ENCODE data around the gene SSTR1. TPM values are rescaled to one million over a fixed set of nuclear protein-coding genes. Genes with fewer than 3 reads are reported as not detected.

The SSTR1 gene
- total RNA-seq, 1 donor from 2014 or later, result 7.2 TPM

DNA sequence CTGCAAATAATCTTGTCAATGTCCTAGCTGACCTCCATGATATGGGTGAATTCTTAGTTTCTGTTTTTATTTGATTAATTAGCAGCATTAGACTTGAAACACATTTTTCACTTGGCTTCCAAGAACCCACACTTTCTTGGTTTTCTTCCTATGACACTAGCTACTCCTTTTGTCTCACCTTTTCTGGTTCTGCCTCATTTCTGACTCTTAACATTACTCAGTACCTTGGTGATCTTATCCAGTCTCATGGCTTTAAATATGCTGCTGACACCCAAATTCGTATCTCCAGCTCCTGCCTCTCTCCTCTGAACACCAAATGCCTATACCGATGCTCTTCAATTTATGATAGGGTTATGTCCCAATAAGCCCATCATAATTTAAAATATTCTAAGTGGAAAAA is 32.0 kb upstream of the SSTR1 start:
- TF ChIP-seq, protein P1, sequence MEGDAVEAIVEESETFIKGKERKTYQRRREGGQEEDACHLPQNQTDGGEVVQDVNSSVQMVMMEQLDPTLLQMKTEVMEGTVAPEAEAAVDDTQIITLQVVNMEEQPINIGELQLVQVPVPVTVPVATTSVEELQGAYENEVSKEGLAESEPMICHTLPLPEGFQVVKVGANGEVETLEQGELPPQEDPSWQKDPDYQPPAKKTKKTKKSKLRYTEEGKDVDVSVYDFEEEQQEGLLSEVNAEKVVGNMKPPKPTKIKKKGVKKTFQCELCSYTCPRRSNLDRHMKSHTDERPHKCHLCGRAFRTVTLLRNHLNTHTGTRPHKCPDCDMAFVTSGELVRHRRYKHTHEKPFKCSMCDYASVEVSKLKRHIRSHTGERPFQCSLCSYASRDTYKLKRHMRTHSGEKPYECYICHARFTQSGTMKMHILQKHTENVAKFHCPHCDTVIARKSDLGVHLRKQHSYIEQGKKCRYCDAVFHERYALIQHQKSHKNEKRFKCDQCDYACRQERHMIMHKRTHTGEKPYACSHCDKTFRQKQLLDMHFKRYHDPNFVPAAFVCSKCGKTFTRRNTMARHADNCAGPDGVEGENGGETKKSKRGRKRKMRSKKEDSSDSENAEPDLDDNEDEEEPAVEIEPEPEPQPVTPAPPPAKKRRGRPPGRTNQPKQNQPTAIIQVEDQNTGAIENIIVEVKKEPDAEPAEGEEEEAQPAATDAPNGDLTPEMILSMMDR (IDR thresholded peaks at IDR 0.05), result no peak

DNA sequence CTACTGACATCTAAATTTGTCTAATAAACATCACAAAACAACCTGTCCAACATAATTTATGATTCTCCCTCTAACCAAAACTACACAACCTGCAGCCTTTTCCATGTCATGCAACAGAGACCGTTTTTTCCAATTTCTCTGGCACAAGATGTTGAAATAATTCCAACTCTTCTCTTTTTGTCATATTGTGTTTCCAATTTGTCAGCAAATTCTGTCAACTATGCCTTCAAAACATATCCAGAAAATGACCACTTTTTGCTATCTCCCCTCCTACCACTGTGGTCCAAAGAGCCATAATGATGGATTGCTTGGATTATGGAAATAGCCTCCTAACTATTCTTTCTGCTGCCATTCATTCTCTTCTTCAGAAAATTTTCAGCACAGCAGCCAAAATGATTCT is 31.3 kb upstream of the SSTR1 start:
- TF ChIP-seq, protein P1 (IDR thresholded peaks at IDR 0.05), result no peak
- Histone ChIP-seq H3K4me3 (no peak overlapping the region), H3K27ac (no peak overlapping the region), H3K4me1 (no peaks in the 10 kb centered on the region), H3K36me3 (no peaks in the 10 kb centered on the region), H3K9me3 (no peaks in the 10 kb centered on the region), H3K27me3 (no peaks in the 10 kb centered on the region)
- intact Hi-C loops (cut with DNase I), result no loop called here
- no peak for DNase-seq (ENCODE audit: low spot score in 2 of 2)

More for the DNA sequence above, 32.0 kb upstream of the SSTR1 start:
- no peak overlapping the region for H3K4me3 ChIP-seq
- intact Hi-C loops (cut with DNase I), result no loop called here
- no peaks in the 10 kb centered on the region for H3K4me1 ChIP-seq
- no peaks in the 10 kb centered on the region for H3K9me3 ChIP-seq
- H3K36me3 ChIP-seq, result no peaks in the 10 kb centered on the region
- no peaks in the 10 kb centered on the region for H3K27me3 ChIP-seq
- DNase-seq (ENCODE audit: low spot score in 2 of 2), result no peak
- no peak overlapping the region for H3K27ac ChIP-seq

DNA sequence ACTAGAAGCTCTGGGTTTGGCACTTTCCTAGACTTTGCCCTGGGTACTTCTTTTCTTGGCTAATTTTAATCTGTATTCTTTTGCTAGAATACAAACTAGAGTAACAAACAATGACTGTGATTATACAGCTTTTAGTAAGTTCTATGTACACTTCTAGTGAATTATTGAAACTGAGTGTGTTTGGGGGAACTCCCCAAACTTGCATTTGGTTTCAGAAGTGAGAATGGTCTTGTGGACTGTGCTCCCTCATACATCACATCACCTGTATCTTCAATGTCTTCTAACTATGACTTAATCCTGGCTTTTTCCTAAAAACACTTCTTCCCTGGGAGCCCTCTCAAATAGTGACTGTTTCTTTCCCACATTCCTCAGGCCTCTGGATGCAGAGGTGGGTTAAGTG is 23.6 kb upstream of the SSTR1 start:
- no peaks in the 10 kb centered on the region for H3K4me1 ChIP-seq
- intact Hi-C loops (cut with DNase I), result no loop called here
- DNase-seq (ENCODE audit: low spot score in 2 of 2), result no peak
- TF ChIP-seq, protein P1 (IDR thresholded peaks at IDR 0.05), result no peak
- H3K36me3 ChIP-seq, result no peaks in the 10 kb centered on the region
- no peak overlapping the region for H3K27ac ChIP-seq
- H3K4me3 ChIP-seq, result no peak overlapping the region
- no peaks in the 10 kb centered on the region for H3K27me3 ChIP-seq
- no peaks in the 10 kb centered on the region for H3K9me3 ChIP-seq

DNA sequence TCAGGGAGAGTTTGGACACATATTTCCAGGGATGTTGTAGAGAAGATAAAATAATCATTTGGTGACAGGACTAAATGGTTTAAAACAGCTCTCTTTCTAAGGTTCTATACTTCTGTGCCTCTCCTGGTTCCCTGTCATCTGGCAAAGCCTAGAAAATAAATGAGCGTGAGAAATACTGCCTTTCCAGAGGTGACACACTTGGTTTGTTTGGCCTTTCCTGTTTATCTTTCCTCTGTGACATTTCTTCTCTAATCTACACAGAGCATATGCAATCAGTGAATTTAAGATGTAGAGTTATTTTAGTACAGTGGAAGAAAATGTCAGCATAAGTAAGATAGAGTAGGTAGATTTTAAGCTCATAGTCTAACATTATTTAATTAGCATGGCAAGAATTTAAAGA is 22.0 kb upstream of the SSTR1 start:
- H3K36me3 ChIP-seq, result no peaks in the 10 kb centered on the region
- H3K9me3 ChIP-seq, result no peaks in the 10 kb centered on the region
- TF ChIP-seq, protein P1 (IDR thresholded peaks at IDR 0.05), result no peak
- no peaks in the 10 kb centered on the region for H3K27me3 ChIP-seq
- H3K27ac ChIP-seq, result no peak overlapping the region
- no peak for DNase-seq (ENCODE audit: low spot score in 2 of 2)
- no peaks in the 10 kb centered on the region for H3K4me1 ChIP-seq
- intact Hi-C loops (cut with DNase I), result no loop called here
- H3K4me3 ChIP-seq, result no peak overlapping the region

- no peak overlapping the region for H3K4me3 ChIP-seq
- no peaks in the 10 kb centered on the region for H3K27me3 ChIP-seq
- no peak for DNase-seq (ENCODE audit: low spot score in 2 of 2)
- H3K9me3 ChIP-seq, result no peaks in the 10 kb centered on the region
- TF ChIP-seq, protein P1 (IDR thresholded peaks at IDR 0.05), result no peak
- H3K36me3 ChIP-seq, result no peaks in the 10 kb centered on the region
- no peaks in the 10 kb centered on the region for H3K4me1 ChIP-seq
- intact Hi-C loops (cut with DNase I), result no loop called here
- H3K27ac ChIP-seq, result no peak overlapping the region
Measured at GRCh38 chr14:38186216-38186615, 21.5 kb upstream of the SSTR1 start.

DNA sequence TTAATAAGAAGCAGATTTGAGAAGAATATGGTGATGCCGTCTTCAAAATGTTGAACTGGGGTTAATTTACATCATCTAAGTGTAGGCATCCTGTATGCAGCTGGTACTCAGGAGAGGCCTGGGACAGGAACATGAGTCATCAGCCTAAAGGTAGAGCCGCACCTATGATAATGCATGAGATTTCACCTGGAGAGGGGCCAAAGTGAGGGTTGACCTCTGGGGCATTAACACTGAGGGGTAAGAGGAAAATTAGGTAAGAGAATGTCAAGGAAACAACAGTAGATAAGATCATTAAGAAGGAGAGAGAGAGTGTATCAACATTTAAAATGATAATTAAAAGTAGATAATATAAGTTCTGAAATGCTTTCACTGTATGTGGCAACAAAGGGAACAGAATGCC is 20.2 kb upstream of the SSTR1 start:
- Histone ChIP-seq H3K27ac (no peak overlapping the region), H3K27me3 (no peaks in the 10 kb centered on the region), H3K4me1 (no peaks in the 10 kb centered on the region), H3K4me3 (no peak overlapping the region), H3K9me3 (no peaks in the 10 kb centered on the region), H3K36me3 (no peaks in the 10 kb centered on the region)
- DNase-seq (ENCODE audit: low spot score in 2 of 2), result no peak
- TF ChIP-seq, protein P1 (IDR thresholded peaks at IDR 0.05), result no peak
- intact Hi-C loops (cut with DNase I), result no loop called here
